Type B pancreatic cell (in vitro differentiated cells): ENCODE results near the gene PIAS3. TPM values are rescaled to one million over a fixed set of nuclear protein-coding genes. Genes with fewer than 3 reads are reported as not detected.

Experiments
- DNase-seq: peaks from one replicate; pipeline ENCODE4 v3.0.0; 2021; ENCODE audit warnings: mixed read lengths; ENCODE audit not compliant: unreplicated experiment; ENCODE audit errors: extremely low spot score
- H3K27ac Mint-ChIP-seq: 2 replicates; pipeline ENCODE4 v1.8.0; 2021; ENCODE audit warnings: mild to moderate bottlenecking, mixed read lengths
- H3K27me3 Mint-ChIP-seq: 2 replicates; pipeline ENCODE4 v1.8.0; 2021; ENCODE audit warnings: mixed read lengths
- H3K36me3 Mint-ChIP-seq: 2 replicates; pipeline ENCODE4 v1.8.0; 2021; ENCODE audit warnings: mixed read lengths
- H3K4me1 Mint-ChIP-seq: one replicate; pipeline ENCODE4 v1.8.0; 2021; ENCODE audit warnings: mixed read lengths; ENCODE audit not compliant: unreplicated experiment
- H3K4me3 Mint-ChIP-seq: 2 replicates; pipeline ENCODE4 v1.8.0; 2021; ENCODE audit warnings: mild to moderate bottlenecking, mixed read lengths
- H3K9me3 Mint-ChIP-seq: 2 replicates; pipeline ENCODE4 v1.8.0; 2021; ENCODE audit warnings: mixed read lengths
- CTCF ChIP-seq: fragments of 200-600 bp; sonication (generic); conservative IDR thresholded peaks from 2 replicates; pipeline ENCODE4 v1.5.0; 2021; ENCODE audit warnings: antibody characterized with exemption, mild to moderate bottlenecking
- total RNA-seq: library from RNA; stranded (reverse); gene quantifications from 2 replicates; pipeline ENCODE4 v1.2.1, GENCODE V29; 2021; ENCODE audit warnings: low replicate concordance

The PIAS3 gene
- total RNA-seq, 1 donor from 2014 or later: 40.0 TPM

- peaks cover 5% of the 10 kb centered on the region for H3K4me1 Mint-ChIP-seq
- DNase-seq: no peak
- H3K4me3 Mint-ChIP-seq: peak overlapping the region; percentile 99
- no peak for TF ChIP-seq CTCF
- H3K36me3 Mint-ChIP-seq: peaks cover 15% of the 10 kb centered on the region
- no peaks in the 10 kb centered on the region for H3K9me3 Mint-ChIP-seq
- H3K27me3 Mint-ChIP-seq: peaks cover 5% of the 10 kb centered on the region
- peak overlapping the region; percentile 91 for H3K27ac Mint-ChIP-seq
Measured at GRCh38 chr1:145858238-145858900, 512 bp downstream of the PIAS3 start.

DNA sequence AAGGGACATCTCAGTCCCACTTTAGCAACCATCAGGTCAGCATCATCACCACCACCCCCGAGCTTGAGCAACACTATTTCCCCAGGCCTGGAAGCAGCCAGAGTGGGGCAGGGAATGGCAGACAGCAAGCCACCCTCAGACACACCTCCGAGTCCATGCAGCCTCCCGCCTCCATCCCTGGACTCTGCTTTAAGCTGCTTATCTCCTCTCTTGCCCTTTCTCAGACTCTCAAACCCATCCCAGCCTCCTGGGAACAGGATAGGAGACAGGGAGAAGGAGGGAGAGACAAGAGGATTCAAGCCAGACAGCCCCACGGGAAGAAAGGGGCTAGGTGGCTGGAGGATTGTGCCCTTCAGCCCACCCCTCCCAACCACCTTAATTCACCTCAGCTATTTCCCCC, 1.7 kb downstream of the PIAS3 start:
- Mint-ChIP-seq H3K27ac (no peak overlapping the region), H3K4me1 (peaks cover 5% of the 10 kb centered on the region), H3K36me3 (peaks cover 21% of the 10 kb centered on the region), H3K27me3 (no peaks in the 10 kb centered on the region), H3K4me3 (peak overlapping the region; percentile 64), H3K9me3 (no peaks in the 10 kb centered on the region)
- no peak for DNase-seq
- TF ChIP-seq CTCF: no peak

DNA sequence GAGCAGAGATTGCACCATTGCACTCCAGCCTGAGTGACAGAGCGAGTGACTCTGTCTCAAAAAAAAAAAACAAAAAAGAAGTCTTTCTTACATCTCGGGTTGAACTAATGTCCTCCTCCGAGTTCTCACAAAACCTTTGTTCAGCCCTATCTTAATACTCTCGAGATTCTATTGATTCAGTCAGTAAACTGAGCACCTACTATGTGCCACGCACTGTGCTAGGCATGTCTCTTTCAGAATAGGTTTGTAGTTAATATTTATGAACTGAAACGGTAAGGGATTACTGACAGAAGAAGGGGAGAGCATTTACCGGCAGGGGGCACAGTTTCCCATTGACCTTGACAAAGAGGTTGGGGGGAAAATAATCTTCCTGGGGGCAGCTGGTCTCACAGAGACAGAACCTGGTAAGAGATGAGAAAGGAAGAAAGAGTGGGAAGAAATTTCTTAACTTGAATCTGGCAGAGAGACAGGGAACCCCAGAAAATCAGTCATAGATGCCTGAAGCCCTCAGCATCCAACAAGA, 3.4 kb downstream of the PIAS3 start:
- no peak for DNase-seq
- H3K27ac Mint-ChIP-seq: no peak overlapping the region
- H3K9me3 Mint-ChIP-seq: no peaks in the 10 kb centered on the region
- no peaks in the 10 kb centered on the region for H3K27me3 Mint-ChIP-seq
- peaks cover 5% of the 10 kb centered on the region for H3K4me1 Mint-ChIP-seq
- TF ChIP-seq CTCF: no peak
- no peak overlapping the region for H3K4me3 Mint-ChIP-seq
- peaks cover 28% of the 10 kb centered on the region for H3K36me3 Mint-ChIP-seq

- peaks cover 5% of the 10 kb centered on the region for H3K4me1 Mint-ChIP-seq
- H3K9me3 Mint-ChIP-seq: no peaks in the 10 kb centered on the region
- H3K27me3 Mint-ChIP-seq: no peaks in the 10 kb centered on the region
- TF ChIP-seq CTCF: peak; percentile 33
- no peak for DNase-seq
- H3K36me3 Mint-ChIP-seq: peaks cover 23% of the 10 kb centered on the region
- H3K27ac Mint-ChIP-seq: no peak overlapping the region
- H3K4me3 Mint-ChIP-seq: no peak overlapping the region
Measured at GRCh38 chr1:145849356-145850160, 9.3 kb downstream of the PIAS3 start.

DNA sequence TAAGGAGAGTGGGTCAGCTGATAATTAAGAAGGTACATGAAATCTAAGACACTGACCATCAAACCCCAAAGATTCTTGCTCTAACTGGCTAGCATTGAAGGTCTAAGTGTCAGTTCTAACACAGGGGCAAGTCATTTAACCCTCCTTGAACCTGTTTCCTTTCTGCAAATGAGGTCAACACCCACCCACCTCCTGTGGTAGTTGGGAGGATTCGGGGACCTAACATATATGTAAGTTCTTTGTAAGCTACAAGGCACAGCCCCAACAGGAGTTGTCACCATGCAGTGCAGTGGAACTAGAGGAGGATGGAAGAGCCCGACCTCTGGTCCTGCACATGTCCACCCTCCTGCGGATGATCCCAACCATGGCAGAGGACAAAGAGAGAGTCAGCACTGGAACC, 11.1 kb downstream of the PIAS3 start:
- Mint-ChIP-seq H3K9me3 (no peaks in the 10 kb centered on the region), H3K4me3 (peak overlapping the region; percentile 6), H3K36me3 (peaks cover 17% of the 10 kb centered on the region), H3K27me3 (no peaks in the 10 kb centered on the region), H3K27ac (no peak overlapping the region), H3K4me1 (peaks cover 5% of the 10 kb centered on the region)
- no peak for DNase-seq
- no peak for TF ChIP-seq CTCF
